SJCRH30 (cell line): Measurements from ENCODE around the gene NPR2. TPM values are rescaled to one million over a fixed set of nuclear protein-coding genes. Genes with fewer than 3 reads are reported as not detected.

Experiments used
- DNase-seq, 2 experiments: peaks; one replicate each; pipeline ENCODE4 v3.0.0-alpha.2; 2015 to 2020
- H3K27ac ChIP-seq: fragments of 250-450 bp; sonication (Bioruptor Pico); 2 replicates; pipeline ENCODE4 v1.5.1; 2020; ENCODE audit warnings: mild to moderate bottlenecking, moderate library complexity
- H3K27me3 ChIP-seq: fragments of 250-450 bp; sonication (Bioruptor Pico); 2 replicates; pipeline ENCODE4 v1.5.1; 2020; ENCODE audit warnings: mild to moderate bottlenecking, moderate library complexity
- H3K36me3 ChIP-seq: fragments of 250-450 bp; sonication (Bioruptor Pico); 2 replicates; pipeline ENCODE4 v1.5.1; 2020; ENCODE audit warnings: mild to moderate bottlenecking, moderate library complexity
- H3K4me1 ChIP-seq: fragments of 250-450 bp; sonication (Bioruptor Pico); 2 replicates; pipeline ENCODE4 v1.5.1; 2020; ENCODE audit warnings: mild to moderate bottlenecking, moderate library complexity
- H3K4me3 ChIP-seq: fragments of 250-450 bp; sonication (Bioruptor Pico); 2 replicates; pipeline ENCODE4 v1.5.1; 2020; ENCODE audit warnings: mild to moderate bottlenecking, moderate library complexity
- H3K9me3 ChIP-seq: fragments of 250-450 bp; sonication (Bioruptor Pico); replicated peaks from 2 replicates; pipeline ENCODE4 v1.5.1; 2020; ENCODE audit warnings: mild to moderate bottlenecking, moderate library complexity
- total RNA-seq: library from RNA; depleted of rRNA; stranded (reverse); fragments of >200 nt; shearing (Covaris generic); gene quantifications from 2 replicates; pipeline ENCODE4 v1.2.3, GENCODE V29; 2014; rRNA removed

The NPR2 gene
- total RNA-seq = 0.24 and 0.41 TPM in 2 replicates

DNA sequence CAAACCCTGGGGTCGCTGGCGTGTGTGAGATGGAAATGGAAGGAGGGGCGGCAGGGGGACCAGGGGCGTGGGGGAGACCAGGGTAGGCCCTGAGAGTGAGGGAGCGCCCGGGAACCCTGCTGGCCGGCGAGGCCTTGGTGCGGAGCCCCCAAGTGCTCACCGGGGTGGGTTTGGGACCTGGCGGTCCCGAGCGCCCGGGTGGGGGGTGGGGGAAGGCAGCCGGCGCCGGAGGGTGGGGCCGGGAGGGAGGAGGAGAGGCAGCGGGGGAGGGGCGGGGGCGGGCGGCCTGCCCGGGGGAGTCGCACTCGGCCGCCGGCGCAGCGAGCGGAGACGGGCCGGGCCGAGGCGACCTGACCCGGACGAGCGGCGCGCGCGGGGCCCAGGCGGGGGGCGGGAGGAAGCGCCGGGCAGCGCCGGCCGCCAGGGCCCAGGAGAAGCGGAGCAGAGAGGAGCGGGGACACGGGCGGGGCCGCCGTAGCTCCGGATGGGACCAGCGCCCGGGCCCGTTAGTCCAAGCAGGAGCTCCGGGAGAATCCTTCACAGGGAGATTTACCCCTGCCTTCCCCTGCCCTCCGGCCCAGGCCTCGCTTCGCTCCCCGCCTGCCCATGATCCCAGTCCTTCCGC lies at the start of gene NPR2:
Gene NPR2, plus strand, starts transcription at position 295 of the 625 bp plus-strand sequence. CDS start 818 bp downstream, outside the sequence.
- no peak within 1 kb of the TSS for H3K4me3 ChIP-seq
- H3K27ac ChIP-seq = no peak within 1 kb of the TSS
- H3K9me3 ChIP-seq = no peaks in the 10 kb centered on the region
- DNase-seq = no peak
- H3K4me1 ChIP-seq = peaks cover 4% of the 10 kb centered on the region; the same call in 1 of the 2 replicates
- no peaks in the 10 kb centered on the region for H3K36me3 ChIP-seq
- no peaks in the 10 kb centered on the region for H3K27me3 ChIP-seq

DNA sequence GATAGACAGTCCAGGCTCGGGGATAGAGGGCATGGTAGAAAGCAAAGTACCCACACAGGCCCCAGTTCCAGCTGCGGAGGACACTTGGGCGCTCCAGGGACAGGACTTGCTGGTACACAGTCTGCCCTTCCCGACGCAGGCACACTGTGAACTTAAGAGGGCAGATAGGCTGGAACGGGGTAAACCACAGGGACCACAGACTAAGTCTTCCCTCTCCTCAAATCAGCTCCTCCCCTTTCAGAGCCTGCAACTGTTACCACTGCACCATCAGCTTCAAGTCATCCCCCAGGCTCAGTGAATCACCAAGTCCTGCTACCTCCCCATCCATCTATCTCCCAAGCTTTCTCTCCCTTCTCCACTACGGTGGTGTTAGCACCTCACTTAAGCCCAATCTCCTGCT lies 49.7 kb upstream of the NPR2 start:
- Histone ChIP-seq H3K36me3 (peaks cover 56% of the 10 kb centered on the region), H3K4me1 (peaks cover 14% of the 10 kb centered on the region), H3K27ac (no peak overlapping the region), H3K9me3 (no peaks in the 10 kb centered on the region), H3K4me3 (no peak overlapping the region), H3K27me3 (no peaks in the 10 kb centered on the region)
- no peak for DNase-seq

DNA sequence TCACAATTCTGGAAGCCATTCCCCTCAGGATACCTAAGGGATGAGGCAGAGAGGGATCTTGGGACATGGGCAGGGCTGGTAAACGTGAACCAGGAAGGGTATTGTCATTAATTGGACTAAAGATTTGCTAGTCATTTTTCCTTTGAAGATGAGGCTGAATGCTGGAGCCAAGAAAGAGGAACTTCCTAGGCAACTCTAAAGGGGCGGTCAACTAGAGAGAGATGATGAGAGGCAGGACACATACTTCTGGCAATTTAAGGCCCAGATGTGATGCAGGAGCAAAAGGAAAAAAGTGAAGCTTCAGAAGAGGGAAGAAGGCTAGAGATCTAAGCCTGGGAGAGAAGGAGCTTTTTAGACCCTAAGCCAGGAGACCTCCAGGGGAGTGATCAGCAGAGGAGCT lies 47.9 kb upstream of the NPR2 start:
- no peaks in the 10 kb centered on the region for H3K9me3 ChIP-seq
- H3K36me3 ChIP-seq = peaks cover 45% of the 10 kb centered on the region
- DNase-seq = no peak
- H3K27ac ChIP-seq = no peak overlapping the region
- H3K4me1 ChIP-seq = peaks cover 13% of the 10 kb centered on the region
- no peaks in the 10 kb centered on the region for H3K27me3 ChIP-seq
- H3K4me3 ChIP-seq = no peak overlapping the region

DNA sequence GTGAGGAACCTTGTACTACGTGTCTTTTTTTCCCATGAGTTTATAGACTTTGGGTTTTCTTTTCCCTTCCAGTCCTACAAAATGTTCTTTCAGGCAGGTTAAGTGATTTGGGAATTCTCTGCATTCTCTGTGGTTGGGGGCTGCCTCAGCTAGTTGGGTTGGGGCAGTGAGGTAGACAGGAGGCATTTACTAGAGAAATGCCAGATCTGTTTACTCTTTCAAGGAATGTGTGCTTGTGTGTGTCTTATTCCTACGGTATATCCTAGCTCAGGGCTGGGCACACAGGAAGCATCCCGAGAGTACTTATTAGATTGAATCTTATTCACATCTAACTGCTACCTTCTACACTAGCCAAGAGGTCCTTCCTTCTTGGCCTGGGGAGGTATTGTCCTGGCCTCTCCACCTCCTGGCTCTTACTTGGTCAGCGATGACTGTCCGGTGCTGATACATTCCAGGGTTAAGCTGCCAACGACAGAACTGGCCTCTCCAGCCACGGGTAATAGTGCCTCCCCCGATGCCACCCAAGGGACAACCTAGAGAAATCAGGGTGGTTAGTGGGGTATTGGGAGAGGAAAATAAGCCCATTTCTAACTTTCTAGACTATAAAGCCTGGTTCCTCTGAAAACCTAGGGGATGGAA lies 47.4 kb upstream of the NPR2 start:
- Histone ChIP-seq H3K9me3 (no peaks in the 10 kb centered on the region), H3K4me1 (peaks cover 9% of the 10 kb centered on the region; the same call in 1 of the 2 replicates), H3K4me3 (no peak overlapping the region), H3K36me3 (peaks cover 42% of the 10 kb centered on the region), H3K27me3 (no peaks in the 10 kb centered on the region), H3K27ac (no peak overlapping the region)
- no peak for DNase-seq

DNA sequence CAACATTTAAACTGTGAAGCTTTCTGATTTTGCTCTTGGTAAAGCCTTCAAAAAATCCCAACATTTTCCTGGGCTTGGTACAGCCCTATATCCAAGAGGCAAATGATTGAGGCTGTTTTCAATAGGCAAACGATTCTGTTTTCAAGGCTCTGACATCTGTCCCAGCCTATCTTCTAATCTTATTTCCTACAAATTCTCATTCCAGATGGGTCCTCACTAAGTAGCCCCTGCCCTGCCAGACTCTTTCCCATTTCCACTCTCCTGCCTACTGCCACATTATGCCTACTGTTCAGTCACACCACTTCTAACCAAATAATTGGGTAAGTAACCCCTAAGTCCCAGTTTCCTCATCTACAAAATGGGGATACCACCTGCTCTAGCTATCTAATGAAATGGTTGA lies 45.8 kb upstream of the NPR2 start:
- no peak overlapping the region for H3K4me3 ChIP-seq
- no peak overlapping the region for H3K27ac ChIP-seq

DNA sequence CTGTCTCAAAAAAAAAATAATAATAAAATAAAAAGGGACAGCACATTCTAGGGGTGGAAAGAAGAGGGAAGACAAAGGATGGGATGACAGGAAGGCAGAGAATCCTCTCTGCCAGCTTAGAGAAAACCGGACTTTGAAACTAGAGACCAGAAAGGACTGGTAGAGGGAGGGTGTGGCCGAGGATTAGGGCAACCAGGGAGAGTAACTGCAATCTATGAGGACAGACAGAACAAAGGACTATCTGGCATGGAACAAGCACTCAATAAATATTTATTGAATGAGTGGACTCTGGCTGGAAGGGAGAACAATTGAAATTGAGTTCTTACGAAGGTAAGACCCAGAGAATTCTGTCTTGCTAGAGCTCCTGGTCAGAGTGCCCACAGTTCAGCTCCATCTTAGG lies 44.8 kb upstream of the NPR2 start:
- DNase-seq = no peak
- Histone ChIP-seq H3K4me1 (peaks cover 11% of the 10 kb centered on the region; the same call in 1 of the 2 replicates), H3K36me3 (peaks cover 28% of the 10 kb centered on the region), H3K4me3 (peak overlapping the region; percentile 71), H3K27me3 (no peaks in the 10 kb centered on the region), H3K27ac (no peak overlapping the region), H3K9me3 (no peaks in the 10 kb centered on the region)

More for the DNA sequence above, 45.8 kb upstream of the NPR2 start:
- peaks cover 26% of the 10 kb centered on the region for H3K36me3 ChIP-seq
- H3K9me3 ChIP-seq = no peaks in the 10 kb centered on the region
- H3K4me1 ChIP-seq = peaks cover 11% of the 10 kb centered on the region; the same call in 1 of the 2 replicates
- DNase-seq = no peak
- no peaks in the 10 kb centered on the region for H3K27me3 ChIP-seq

DNA sequence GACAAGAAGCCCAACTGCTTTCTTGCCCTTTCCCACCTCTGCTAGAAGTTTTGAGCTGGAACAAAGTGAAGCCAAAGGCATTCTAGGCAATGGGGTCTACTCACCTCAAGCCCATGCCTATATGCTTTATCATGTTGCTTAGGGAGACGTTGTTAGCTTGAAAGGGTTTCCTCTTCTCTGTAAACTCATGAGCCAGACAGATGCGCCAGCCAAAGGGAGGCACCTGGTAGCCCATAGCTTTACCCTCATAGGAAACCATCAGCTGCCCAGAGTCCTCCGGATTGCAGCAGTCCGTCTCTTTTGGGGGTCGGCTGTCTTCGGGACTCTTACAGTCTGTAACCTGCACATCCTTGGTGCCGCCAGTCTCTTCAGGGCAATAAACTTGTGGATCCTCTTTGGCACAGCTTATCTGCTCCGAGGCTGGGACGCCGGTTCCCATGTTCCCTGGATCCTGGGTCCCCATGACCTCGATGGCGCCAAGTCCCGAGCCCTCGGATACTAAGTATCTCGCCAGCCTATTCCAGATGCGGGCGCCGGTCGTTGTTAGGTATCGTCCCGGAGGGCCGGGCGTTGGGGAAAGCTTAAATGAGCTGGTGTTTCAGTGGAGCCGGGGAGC lies 43.0 kb upstream of the NPR2 start:
- H3K4me1 ChIP-seq = peaks cover 11% of the 10 kb centered on the region; the same call in 1 of the 2 replicates
- DNase-seq = no peak
- no peaks in the 10 kb centered on the region for H3K9me3 ChIP-seq
- peaks cover 21% of the 10 kb centered on the region for H3K36me3 ChIP-seq
- H3K27me3 ChIP-seq = no peaks in the 10 kb centered on the region
- peak overlapping the region; percentile 71 for H3K4me3 ChIP-seq
- peak overlapping the region; percentile 29; the same call in 1 of the 2 replicates for H3K27ac ChIP-seq

DNA sequence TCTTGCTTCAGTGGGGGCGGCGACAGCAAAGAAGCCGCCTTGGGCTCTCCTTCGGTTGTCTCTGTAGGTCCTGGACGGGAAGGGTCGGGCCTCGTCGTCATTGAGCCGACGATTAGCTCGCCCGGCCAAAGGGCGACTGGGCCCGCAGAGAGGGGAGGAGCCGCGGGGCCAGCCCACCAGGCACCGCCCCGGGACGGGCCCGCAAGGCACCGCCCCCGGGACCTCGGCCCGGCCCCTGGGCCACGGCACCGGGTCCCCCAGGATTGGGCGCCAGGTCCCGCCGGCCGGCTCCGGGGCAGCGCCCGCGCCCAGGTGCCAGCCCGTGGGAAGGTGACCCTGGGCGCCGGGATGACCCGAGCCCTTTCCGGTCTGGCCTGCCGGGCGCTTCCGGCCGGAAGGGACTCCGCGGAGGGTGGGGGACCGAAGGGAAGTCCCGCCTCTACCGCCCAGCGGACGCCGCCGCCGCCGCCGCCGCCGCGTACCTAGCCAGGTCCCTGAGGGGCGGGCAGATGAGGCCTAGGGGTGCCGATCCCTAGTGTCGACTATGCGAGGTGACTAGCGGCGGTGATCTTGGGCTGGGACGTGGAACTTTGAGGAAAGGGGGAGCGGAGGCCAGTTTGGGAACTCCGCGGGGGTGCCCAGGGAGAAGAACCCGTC lies 42.4 kb upstream of the NPR2 start, which contains the start of the genes GBA2 and RGP1:
Gene GBA2, minus strand, starts transcription at position 371 of the 657 bp plus-strand sequence. CDS start 524 bp downstream, outside the sequence.
Gene RGP1, plus strand, starts transcription at position 430 of the 657 bp plus-strand sequence. CDS start 469 bp downstream, outside the sequence.
- Histone ChIP-seq H3K27ac (peak within 1 kb of the TSS; percentile 29; the same call in 1 of the 2 replicates), H3K9me3 (no peaks in the 10 kb centered on the region), H3K4me1 (peaks cover 11% of the 10 kb centered on the region; the same call in 1 of the 2 replicates), H3K4me3 (peak within 1 kb of the TSS; percentile 71), H3K27me3 (no peaks in the 10 kb centered on the region), H3K36me3 (peaks cover 17% of the 10 kb centered on the region)
- DNase-seq = peak; percentile 74 to 75

DNA sequence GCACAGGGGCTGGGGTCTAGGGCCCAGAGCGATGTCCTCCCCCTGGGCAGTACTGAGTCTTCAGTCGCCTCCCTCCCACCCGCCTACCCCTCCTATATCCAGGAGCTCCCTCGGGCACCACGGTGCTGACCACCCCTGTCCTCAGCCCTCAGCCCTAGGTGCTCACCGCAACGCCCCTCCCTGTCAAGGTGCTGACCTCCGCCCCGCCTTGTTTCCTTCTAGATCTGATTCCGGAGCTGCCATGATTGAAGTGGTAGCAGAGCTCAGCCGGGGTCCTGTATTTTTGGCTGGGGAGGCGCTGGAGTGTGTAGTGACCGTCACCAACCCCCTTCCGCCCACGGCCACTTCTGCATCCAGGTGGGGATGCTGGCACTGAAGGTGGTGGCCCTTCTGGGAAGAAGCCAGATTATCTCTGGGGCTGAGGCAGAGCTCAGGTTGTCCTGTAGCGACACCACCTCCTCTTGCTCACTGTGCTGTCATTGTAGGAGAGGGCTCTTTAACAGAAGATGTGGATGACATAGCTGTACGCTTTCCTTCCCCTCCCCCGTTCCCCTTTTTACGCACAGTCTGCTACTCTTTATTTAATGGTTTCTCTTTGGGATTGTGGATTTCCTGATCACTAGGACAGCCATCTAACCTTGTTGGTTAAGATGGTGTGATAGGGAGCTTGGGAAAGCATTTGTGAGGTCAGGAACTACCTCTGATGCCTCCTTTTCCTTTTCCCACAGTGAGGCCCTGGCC lies 41.7 kb upstream of the NPR2 start:
- Histone ChIP-seq H3K27ac (peak overlapping the region; percentile 29; the same call in 1 of the 2 replicates), H3K4me3 (peak overlapping the region; percentile 71), H3K4me1 (peaks cover 11% of the 10 kb centered on the region; the same call in 1 of the 2 replicates), H3K36me3 (peaks cover 11% of the 10 kb centered on the region), H3K27me3 (no peaks in the 10 kb centered on the region), H3K9me3 (no peaks in the 10 kb centered on the region)
- DNase-seq = no peak

DNA sequence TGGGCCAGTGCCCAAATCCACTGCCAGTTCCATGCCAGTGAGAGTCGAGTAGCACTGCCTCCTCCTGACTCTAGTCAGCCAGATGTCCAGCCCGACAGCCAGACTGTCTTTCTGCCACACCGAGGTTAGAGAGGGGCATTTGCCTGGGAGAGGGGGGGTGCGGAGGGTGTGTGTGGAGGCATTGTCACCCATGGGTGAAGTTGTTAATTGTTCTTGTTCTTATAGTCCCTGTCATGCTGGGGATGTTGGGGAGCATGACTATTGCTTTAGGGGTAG lies 41.2 kb upstream of the NPR2 start:
- no peak for DNase-seq
- Histone ChIP-seq H3K36me3 (peaks cover 11% of the 10 kb centered on the region), H3K4me3 (no peak overlapping the region), H3K27ac (no peak overlapping the region), H3K27me3 (no peaks in the 10 kb centered on the region), H3K4me1 (peaks cover 11% of the 10 kb centered on the region; the same call in 1 of the 2 replicates), H3K9me3 (no peaks in the 10 kb centered on the region)

DNA sequence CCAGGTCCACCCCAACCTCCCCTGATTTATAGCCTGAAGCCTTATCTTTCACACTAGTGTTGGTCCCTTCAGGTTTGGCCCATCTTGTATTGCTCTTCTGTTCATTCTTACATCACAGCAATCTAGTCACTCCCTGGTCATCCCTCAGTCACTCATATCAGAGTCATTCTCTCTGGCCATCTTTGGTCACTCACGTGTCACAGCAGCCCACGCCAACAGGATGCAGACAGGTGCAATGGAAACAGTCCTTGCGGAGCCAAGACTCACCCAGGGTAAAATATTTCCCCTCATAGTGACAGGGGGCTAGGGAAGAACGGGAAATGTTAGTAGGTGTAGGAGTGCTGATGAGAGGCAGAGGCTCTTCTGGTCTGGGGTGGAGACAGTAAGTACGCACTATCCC lies 37.9 kb upstream of the NPR2 start:
- Histone ChIP-seq H3K9me3 (no peaks in the 10 kb centered on the region), H3K27ac (no peak overlapping the region), H3K4me3 (no peak overlapping the region), H3K4me1 (0 out of 2 replicates have a peak, but pooled peaks cover 2% of the 10 kb centered on the region), H3K27me3 (no peaks in the 10 kb centered on the region), H3K36me3 (peaks cover 11% of the 10 kb centered on the region; the same call in 1 of the 2 replicates)
- DNase-seq = no peak

DNA sequence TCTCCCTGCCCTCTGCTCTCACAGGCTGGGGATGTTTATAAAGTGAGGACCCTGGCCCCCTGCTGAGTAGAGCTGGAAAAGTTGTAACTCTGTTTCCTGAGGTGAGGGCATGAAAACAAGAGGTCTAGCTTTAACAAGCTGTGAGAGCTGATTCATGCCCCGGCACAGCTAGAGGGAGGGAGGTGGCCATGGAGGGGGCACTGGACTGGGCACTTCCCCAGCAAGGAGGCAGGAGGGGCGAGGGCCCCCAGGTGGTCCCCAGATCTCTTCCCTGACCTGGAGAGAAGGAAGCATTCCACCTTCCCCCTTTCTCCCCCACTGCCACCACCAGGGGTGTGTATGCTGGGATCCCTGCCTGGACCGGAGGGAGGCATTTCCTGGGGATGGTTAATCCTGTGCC lies 37.1 kb upstream of the NPR2 start, which contains the start of gene MSMP:
Gene MSMP, minus strand, starts transcription at position 13 of the 400 bp plus-strand sequence. CDS start 147 bp downstream, outside the sequence.
- Histone ChIP-seq H3K27me3 (no peaks in the 10 kb centered on the region), H3K4me3 (no peak within 1 kb of the TSS), H3K9me3 (no peaks in the 10 kb centered on the region), H3K27ac (no peak within 1 kb of the TSS), H3K4me1 (0 out of 2 replicates have a peak, but pooled peaks cover 2% of the 10 kb centered on the region), H3K36me3 (peaks cover 11% of the 10 kb centered on the region; the same call in 1 of the 2 replicates)
- no peak for DNase-seq

DNA sequence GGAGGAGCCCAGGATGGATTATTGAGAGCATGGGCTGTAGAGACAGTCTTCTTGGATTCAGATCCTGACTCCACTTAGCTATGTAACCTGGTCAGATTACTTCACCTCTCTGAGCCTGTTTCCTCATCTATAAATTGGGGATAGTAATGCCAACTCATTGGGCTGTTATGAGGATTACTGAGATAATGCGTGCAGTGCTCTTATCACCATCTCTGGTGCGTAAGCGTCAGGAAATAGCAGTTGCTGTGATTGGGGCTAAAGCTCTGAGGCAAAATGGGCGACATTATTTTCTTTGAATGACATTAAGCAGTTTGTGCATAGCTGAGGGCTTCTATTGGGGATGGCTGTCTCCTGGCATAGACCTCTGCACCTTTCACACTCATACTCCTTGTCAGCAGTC lies 36.3 kb upstream of the NPR2 start:
- DNase-seq = no peak
- no peak overlapping the region for H3K4me3 ChIP-seq
- no peak overlapping the region for H3K27ac ChIP-seq
- H3K27me3 ChIP-seq = no peaks in the 10 kb centered on the region
- H3K36me3 ChIP-seq = peaks cover 11% of the 10 kb centered on the region; the same call in 1 of the 2 replicates
- no peaks in the 10 kb centered on the region for H3K4me1 ChIP-seq
- no peaks in the 10 kb centered on the region for H3K9me3 ChIP-seq
